GM18499 (cell line): ENCODE results near the gene KCNT1.

Experiments used
- ATAC-seq: cut with Tn5 transposase; IDR thresholded peaks from one replicate; pipeline ENCODE4 v1.9.1; 2021; ENCODE audit warnings: moderate number of reproducible peaks; ENCODE audit not compliant: insufficient read depth, unreplicated experiment

The KCNT1 gene

DNA sequence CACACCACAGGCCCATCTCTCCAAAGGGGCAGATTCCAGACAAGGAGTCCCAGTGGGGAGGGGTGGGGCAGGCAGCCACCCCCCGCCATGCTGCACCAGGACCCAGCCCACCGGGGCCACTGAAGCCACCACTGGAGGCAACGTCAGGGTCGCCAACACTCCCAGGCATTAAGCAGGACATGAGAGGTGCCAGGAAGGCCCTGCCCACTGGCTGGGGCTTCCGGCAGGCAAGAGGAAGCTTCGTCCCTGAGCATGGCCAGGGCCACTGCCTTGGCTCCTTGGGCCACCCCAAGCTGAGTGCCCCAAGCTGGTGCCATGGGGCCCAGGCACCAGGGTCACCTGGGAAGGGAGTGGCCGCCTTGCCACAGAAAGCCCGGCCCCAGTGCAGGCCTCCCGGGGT lies 17.5 kb downstream of the KCNT1 start:
- ATAC-seq: no peak

DNA sequence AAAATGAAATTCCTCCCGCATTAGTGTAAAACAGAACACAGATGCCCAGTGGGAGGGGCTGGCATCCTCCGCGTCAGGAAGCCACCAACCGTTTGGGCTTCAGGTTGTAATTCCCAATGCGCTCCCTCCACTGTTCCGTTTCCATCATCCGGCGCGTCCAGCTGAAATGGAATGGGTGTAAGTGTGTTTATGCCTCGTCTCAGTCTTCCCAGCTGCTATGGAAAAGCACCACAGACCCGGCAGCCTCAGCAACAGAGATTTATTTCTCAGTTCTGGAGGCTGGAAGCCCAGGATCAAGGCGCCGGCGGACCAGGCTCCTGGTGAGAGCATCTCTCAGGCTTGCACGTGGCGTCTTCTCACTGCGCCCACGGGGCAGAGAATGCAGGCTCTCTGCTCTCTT lies 20.4 kb downstream of the KCNT1 start:
- ATAC-seq: no peak

DNA sequence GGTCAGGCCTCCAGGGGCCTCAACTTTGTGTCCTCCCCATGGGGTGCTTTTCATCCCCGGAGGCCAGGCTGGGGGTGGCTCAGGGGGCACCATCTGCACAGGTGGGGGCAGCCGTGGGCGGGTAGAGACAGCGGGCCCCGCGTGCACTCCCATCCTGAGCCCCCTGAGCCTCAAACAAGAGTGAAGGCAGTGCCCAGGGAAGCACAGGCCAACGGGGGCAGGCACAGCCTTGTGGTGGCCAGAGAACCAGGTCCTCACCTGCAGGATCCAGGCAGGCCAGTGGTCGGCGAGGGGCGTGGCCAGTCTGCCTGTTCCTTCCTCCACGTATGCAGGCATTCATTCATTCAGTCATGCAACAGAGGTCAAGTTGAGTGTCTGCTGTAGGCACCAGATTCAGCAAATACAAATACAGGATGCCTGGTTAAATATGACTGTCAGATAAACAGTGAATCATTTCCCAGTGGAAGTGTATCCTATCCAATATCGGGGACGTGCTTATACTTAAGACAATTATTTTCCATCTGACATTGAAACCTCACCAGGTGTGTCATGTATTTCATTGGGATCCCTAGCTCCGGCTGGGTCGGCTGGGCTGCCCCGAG lies 22.3 kb downstream of the KCNT1 start:
- no peak for ATAC-seq

GRCh38 chr9:135726138-135726853 lies 24.3 kb downstream of the KCNT1 start:
- ATAC-seq: no peak

GRCh38 chr9:135727257-135727875 lies 25.4 kb downstream of the KCNT1 start:
- no peak for ATAC-seq

DNA sequence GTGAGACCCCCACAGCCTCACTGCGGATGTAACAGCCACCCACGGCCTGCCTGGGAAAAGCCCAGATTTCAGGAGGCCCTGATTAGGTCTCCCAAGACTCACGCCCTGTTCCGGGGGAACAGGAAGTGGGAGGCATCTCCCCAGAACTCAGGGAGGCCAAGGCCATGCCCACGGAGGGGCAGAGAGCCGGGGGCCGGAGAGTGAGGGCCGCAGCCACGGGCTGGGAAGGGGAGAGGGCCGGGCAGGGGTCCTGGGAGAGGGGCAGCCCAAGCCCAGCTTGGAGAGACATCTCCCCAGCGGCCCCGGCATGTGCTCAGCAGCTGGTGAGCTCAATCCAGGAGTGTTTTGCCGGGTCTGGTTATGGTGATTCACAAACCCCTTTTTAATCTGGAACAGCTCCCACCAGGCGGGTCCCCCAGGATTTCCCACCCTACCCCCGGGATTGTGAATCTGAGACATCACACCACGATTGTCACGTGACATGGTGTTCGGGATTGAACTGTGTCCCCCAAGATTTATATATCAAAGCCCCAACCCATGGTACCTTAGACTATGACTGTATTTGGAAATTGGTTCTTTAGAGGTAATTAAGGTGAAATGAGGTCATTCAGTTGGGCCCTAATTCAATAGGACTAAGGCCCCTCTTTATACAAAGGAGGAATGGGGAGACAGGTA lies 26.6 kb downstream of the KCNT1 start:
- ATAC-seq: no peak

DNA sequence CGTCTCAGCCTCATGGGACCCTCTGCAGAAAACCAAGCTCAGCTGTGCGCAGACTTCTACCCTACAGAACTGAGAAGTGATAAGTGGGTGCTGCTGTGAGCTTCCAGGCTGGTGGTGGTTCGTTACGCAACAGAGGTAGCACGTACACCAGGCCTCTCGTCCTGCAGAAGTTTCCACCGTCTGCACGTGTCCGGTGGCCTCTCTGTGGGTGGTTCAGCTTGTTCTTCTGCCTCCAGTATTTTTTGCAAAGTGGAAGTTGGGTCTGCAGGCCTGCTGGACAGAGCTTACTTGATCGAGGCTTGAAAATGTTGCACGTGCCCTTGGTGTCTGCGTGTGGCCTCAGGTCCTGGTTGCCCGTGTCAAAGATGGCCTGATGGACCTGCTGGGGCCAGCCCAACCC lies 27.5 kb downstream of the KCNT1 start:
- ATAC-seq: no peak

DNA sequence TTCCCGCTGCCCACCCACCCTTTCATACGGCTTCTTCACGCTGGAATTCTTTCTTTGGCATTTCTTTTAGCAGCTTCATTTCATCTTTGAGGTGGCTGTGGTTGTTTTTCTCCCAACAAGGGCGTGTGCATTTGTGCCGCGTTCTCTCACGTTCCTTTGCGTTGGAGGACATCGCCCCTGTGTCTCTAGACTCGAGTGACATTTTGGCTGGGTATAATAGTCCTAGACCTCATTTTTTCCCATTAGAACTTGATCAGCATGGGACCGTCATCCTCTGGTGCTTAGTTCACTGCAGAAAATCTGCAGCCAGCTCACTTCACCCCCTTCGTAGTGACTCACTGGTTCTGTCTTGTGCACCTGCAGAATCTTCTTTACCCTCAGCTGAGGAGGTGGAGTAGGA lies 29.5 kb downstream of the KCNT1 start:
- ATAC-seq: no peak

GRCh38 chr9:135732569-135733257 lies 30.7 kb downstream of the KCNT1 start:
- no peak for ATAC-seq

DNA sequence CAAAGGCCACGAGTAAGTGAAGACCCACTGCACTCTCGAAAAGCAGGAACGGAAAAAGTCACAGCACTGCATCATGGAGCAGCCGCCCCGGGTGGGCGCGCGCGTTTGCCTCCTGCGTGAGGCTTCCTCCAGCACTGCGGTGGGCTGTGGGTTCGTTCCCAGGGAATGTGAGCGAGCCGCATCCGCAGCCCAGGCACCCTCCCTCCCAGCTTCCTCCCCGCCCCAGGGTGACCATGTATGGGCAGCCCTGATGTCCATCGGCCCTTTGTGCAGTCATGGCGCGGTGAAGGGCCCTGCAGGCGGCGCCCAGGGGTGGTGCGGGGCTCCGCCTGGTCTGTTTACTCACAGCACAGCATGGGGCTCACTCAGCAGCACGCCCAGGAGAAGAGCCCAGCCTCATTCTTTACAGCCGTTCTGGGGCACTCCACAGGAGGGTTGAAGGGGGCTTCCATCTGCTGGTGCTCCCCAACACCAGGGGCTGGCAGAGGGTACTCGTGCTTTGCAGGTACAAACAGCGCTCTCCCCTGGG lies 32.7 kb downstream of the KCNT1 start:
- ATAC-seq: no peak

DNA sequence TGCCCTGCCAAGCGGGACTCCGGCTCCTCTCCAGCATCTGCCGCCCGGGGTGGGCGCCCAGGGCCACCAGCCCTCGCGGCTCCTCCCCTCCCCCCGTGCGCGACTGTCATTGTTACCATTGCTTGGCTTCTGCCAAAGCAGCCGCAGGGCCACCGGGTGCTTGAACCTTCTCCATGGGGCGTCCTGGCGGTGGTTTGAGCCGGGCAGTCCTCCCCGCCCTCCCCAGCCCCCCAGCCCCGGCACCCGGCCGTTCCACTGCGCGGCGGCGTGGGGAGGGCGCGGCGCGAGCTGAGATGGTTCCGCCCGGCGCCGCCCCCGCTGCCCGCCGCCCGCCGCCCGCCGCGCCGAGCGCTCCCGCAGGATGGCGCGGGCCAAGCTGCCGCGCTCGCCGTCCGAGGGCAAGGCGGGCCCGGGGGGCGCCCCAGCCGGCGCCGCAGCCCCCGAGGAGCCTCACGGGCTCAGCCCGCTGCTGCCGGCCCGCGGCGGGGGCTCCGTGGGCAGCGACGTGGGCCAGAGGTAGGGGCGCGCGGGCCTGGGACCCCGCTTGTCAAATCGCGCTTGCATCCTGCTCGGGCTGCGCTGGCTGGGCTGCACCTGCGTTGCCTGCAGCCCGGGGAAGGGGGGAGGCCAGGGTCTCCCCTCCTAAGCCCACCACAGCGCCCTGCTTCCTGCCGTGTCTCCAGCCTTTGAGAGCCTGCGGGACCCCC lies 34.4 kb downstream of the KCNT1 start:
- ATAC-seq: no peak

DNA sequence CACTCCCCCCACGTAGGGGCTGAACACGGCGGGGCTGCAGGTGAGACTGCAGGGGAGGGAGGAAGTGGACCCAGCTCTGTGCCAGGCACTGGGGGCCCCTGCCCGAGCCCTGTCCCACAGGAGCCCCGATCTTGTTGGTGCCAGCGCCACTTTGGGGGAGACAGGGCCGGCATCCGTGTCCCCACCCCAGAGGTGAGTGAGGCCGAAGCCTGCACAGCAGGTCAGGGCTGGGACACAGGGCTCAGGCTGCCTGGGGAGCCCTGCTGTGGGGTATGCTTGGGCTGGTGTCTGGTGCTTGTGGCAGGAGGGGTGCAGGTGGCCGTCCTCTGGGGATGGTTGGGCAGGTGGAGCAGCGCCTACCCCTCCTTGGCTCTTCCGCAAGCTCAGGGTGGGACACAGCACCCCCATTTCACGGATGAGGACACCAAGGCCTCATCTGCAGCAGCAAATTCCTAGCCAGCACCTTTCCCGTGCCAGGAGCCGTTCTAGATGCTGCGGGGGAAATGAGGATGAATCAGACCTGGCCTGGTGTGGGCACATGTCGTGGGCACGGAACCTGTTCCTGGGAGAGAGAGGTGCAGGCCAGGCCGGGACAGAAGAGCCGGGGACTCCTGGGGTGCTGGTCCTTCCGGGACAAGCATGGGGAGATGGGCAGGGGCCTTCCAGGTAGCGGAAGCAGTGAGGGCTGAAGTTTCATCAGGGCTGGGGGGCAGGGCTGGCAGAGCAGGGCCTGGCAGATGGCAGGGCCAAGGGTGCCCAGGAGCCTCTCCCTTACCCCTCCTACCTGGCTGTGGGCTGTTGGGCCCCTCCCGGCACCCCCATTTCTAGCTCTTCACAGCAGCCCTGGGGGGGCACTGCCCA lies 35.2 kb downstream of the KCNT1 start:
- ATAC-seq: no peak

DNA sequence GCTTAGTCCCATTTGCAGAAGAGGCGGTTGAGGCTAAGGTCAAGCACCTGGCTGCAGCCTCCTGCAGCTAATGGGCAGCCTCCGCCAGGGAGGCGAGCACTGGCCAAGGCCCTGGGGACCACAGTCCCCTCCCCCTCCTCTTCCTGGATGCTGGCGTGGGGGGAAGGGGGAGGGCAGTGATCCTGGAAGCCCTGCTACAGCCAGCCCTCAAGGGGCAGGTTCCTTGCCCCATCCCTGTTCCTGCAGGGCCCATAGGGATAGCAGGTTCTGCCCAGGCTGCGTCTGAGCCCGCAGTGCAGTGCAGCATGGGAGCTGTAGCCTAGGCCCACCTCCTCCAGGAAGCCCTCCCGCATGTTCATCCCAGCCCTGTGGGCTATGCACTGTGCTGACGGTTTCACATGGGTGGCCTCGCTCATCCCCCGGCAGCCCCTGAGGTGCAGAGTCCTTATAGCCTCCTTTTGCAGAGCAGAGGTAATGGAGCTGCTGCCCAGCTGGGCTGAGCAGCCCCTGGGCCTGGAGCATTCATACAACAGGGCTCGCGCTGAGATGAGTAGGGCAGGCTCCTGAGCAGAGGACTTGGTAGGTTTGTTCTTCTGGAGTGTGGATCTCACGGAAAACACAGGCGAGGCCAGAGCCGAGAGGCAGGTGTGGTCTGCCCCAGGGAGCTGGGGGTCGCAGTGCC lies 36.0 kb downstream of the KCNT1 start:
- ATAC-seq: no peak

- ATAC-seq: no peak
These were observed 37.6 kb downstream of the KCNT1 start for GRCh38 chr9:135739271-135740220.

- ATAC-seq: no peak
These were observed 39.6 kb downstream of the KCNT1 start for GRCh38 chr9:135741276-135742219.

- no peak for ATAC-seq
These were observed 41.0 kb downstream of the KCNT1 start for GRCh38 chr9:135743021-135743420.
